GM19397 (cell line): ENCODE results near the gene KAT6B.
"Not testable (repeated sequence)": the region's sequence is repeated elsewhere in the genome, so short reads cannot be mapped to it uniquely, and the experiment has no call there.

Source experiments
- ATAC-seq: cut with Tn5 transposase; IDR thresholded peaks from one replicate; pipeline ENCODE4 v1.9.1; 2021; ENCODE audit warnings: mild to moderate bottlenecking, moderate library complexity; ENCODE audit not compliant: unreplicated experiment

The KAT6B gene

GRCh38 chr10:74887614-74888284 is 61.3 kb downstream of the KAT6B start:
- no peak for ATAC-seq

- no peak for ATAC-seq
Measured at GRCh38 chr10:74888962-74889661, 62.7 kb downstream of the KAT6B start.

- ATAC-seq: no peak
Measured at GRCh38 chr10:74889662-74889998, 63.2 kb downstream of the KAT6B start.

GRCh38 chr10:74890460-74890859 is 64.1 kb downstream of the KAT6B start:
- ATAC-seq: no peak

GRCh38 chr10:74891053-74891452 is 64.7 kb downstream of the KAT6B start:
- no peak for ATAC-seq

- no peak for ATAC-seq
Measured at GRCh38 chr10:74892839-74893238, 66.4 kb downstream of the KAT6B start.

GRCh38 chr10:74893329-74893728 is 66.9 kb downstream of the KAT6B start:
- not testable (repeated sequence) for ATAC-seq

- no peak for ATAC-seq
Measured at GRCh38 chr10:74896788-74897527, 70.6 kb downstream of the KAT6B start.

GRCh38 chr10:74898201-74898976 is 72.0 kb downstream of the KAT6B start:
- no peak for ATAC-seq

GRCh38 chr10:74900297-74900696 is 73.9 kb downstream of the KAT6B start:
- ATAC-seq: peak; percentile 63

- ATAC-seq: no peak
Measured at GRCh38 chr10:74901301-74901700, 74.9 kb downstream of the KAT6B start.

- no peak for ATAC-seq
Measured at GRCh38 chr10:74901867-74902450, 75.6 kb downstream of the KAT6B start.

- ATAC-seq: no peak
Measured at GRCh38 chr10:74903491-74903890, 77.1 kb downstream of the KAT6B start.

- no peak for ATAC-seq
Measured at GRCh38 chr10:74906611-74907198, 80.3 kb downstream of the KAT6B start.

GRCh38 chr10:74909670-74910069 is 83.3 kb downstream of the KAT6B start:
- ATAC-seq: no peak

GRCh38 chr10:74910241-74910975 is 84.0 kb downstream of the KAT6B start:
- no peak for ATAC-seq

GRCh38 chr10:74910976-74911350 is 84.6 kb downstream of the KAT6B start:
- no peak for ATAC-seq

- no peak for ATAC-seq
Measured at GRCh38 chr10:74912182-74912581, 85.8 kb downstream of the KAT6B start.

GRCh38 chr10:74912682-74913081 is 86.3 kb downstream of the KAT6B start:
- ATAC-seq: no peak
